Motor neuron (in vitro differentiated cells): Measurements from ENCODE around the gene PRF1. TPM values are rescaled to one million over a fixed set of nuclear protein-coding genes. Genes with fewer than 3 reads are reported as not detected.
A peak's percentile ranks its signal among the peaks of the same experiment; 100 is the strongest.
"Not testable (repeated sequence)": the region's sequence is repeated elsewhere in the genome, so short reads cannot be mapped to it uniquely, and the experiment has no call there.

Experiments used
- ATAC-seq, 8 experiments: fragments of 200-7000 bp; cut with Tn5 transposase; replicated peaks in 6 of 8; 2 replicates each; pipeline ENCODE4 v1.8.0; 2021; ENCODE audit warnings: mild to moderate bottlenecking in 8 of 8, moderate library complexity in 8 of 8
- H3K27ac ChIP-seq, 2 donors: fragments of 250-450 bp; sonication (Bioruptor Pico); 2 replicates each; pipeline ENCODE4 v1.9.0; 2021; ENCODE audit warnings: antibody characterized with exemption in 2 of 2, mild to moderate bottlenecking in 2 of 2, moderate library complexity in 1 of 2
- H3K4me1 ChIP-seq, 2 donors: fragments of 250-450 bp; sonication (Bioruptor Pico); replicated peaks in 1 of 2; 2 replicates each; pipeline ENCODE4 v1.6.1; 2021; ENCODE audit warnings: antibody characterized with exemption in 2 of 2, mild to moderate bottlenecking in 2 of 2, moderate library complexity in 1 of 2
- H3K4me3 ChIP-seq, 5 donors: fragments of 250-450 bp; sonication (Bioruptor Pico); 2 replicates each; pipeline ENCODE4 v1.9.0; 2021; ENCODE audit warnings: antibody characterized with exemption in 5 of 5, mild to moderate bottlenecking in 5 of 5, moderate library complexity in 4 of 5
- WGBS, 10 experiments: fragments of 450-650 bp; shearing (Covaris generic); methylation state at CpG; one replicate each; pipeline ENCODE4 v1.0.0; 2022; 5-methylcytosine and 5-hydroxymethylcytosine counted together
- in situ Hi-C, 9 experiments: fragments of 400-800 bp; cut with MboI; loops; one replicate each; pipeline ENCODE4 v1.15.0; 2021; ENCODE audit warnings: low sequenced_read_pairs in 9 of 9, low pct_unique_long_range_greater_than_20kb in 2 of 9; ENCODE audit not compliant: unreplicated experiment in 9 of 9
- total RNA-seq, 8 experiments: library from RNA; unstranded; fragments of 300-600 nt; gene quantifications; 2 replicates each; pipeline versions ENCODE4 v1.2.3 to v1.2.4, GENCODE V29; 2022

Gene PRF1
- total RNA-seq, 8 experiments from 2014 or later, result 0.05 to 0.45 (median 0.42) TPM; not detected in 3

GRCh38 chr10:70588859-70589570 is 13.5 kb downstream of the PRF1 start:
- peak in 2 of 8 experiments; percentile 18 to 45 for ATAC-seq
- peaks cover 6 to 18% of the 10 kb centered on the region in 2 donors for H3K4me1 ChIP-seq
- in situ Hi-C loops, result no loop called here
- no peak overlapping the region for H3K4me3 ChIP-seq
- 30 to 100% (median 70%) methylated on average over 1 to 7 of the region's 10 CpGs; no CpG with 5 or more reads in 1 of the 10 experiments for WGBS, 10 experiments
- H3K27ac ChIP-seq, result no peak overlapping the region

GRCh38 chr10:70588255-70588654 is 14.3 kb downstream of the PRF1 start:
- in situ Hi-C loops, result no loop called here
- WGBS, 10 experiments, result 20 to 80% (median 43%) methylated on average over 1 to 6 of the region's 6 CpGs; no CpG with 5 or more reads in 1 of the 10 experiments
- no peak for ATAC-seq
- H3K4me3 ChIP-seq, result no peak overlapping the region
- peaks cover 6 to 22% of the 10 kb centered on the region in 2 donors for H3K4me1 ChIP-seq
- H3K27ac ChIP-seq, result no peak overlapping the region

GRCh38 chr10:70587045-70587658 is 15.4 kb downstream of the PRF1 start:
- WGBS, 10 experiments, result 55 to 91% (median 73%) methylated on average over 3 to 8 of the region's 8 CpGs

GRCh38 chr10:70586348-70586930 is 16.1 kb downstream of the PRF1 start:
- H3K27ac ChIP-seq, result no peak overlapping the region
- no peak overlapping the region for H3K4me3 ChIP-seq
- in situ Hi-C loops, result no loop called here
- peaks cover 6 to 23% of the 10 kb centered on the region in 2 donors for H3K4me1 ChIP-seq
- 0 to 100% (median 83%) methylated on average over 1 to 8 of the region's 8 CpGs; no CpG with 5 or more reads in 3 of the 10 experiments for WGBS, 10 experiments
- ATAC-seq, result no peak

More at GRCh38 chr10:70587045-70587658, 15.4 kb downstream of the PRF1 start:
- H3K4me1 ChIP-seq, result peaks cover 6 to 23% of the 10 kb centered on the region in 2 donors
- ATAC-seq, result no peak
- in situ Hi-C loops, result no loop called here
- no peak overlapping the region for H3K27ac ChIP-seq
- no peak overlapping the region for H3K4me3 ChIP-seq

- H3K4me1 ChIP-seq, result peaks cover 6 to 23% of the 10 kb centered on the region in 2 donors
- in situ Hi-C loops, result no loop called here
- no peak overlapping the region for H3K27ac ChIP-seq
- peak in 5 of 8 experiments; percentile 5 to 41 (median 19) for ATAC-seq
- 17 to 100% (median 79%) methylated on average over 1 to 6 of the region's 8 CpGs; no CpG with 5 or more reads in 4 of the 10 experiments for WGBS, 10 experiments
- no peak overlapping the region for H3K4me3 ChIP-seq
These were observed 16.9 kb downstream of the PRF1 start for GRCh38 chr10:70585578-70586169.

GRCh38 chr10:70584909-70585544 is 17.5 kb downstream of the PRF1 start:
- H3K4me3 ChIP-seq, result no peak overlapping the region
- ATAC-seq, result peak; percentile 54 to 100 (median 100)
- in situ Hi-C loops, result no loop called here
- H3K27ac ChIP-seq, result no peak overlapping the region
- WGBS, 10 experiments, result 0 to 80% (median 20%) methylated on average over 1 to 6 of the region's 7 CpGs; no CpG with 5 or more reads in 2 of the 10 experiments
- H3K4me1 ChIP-seq, result peaks cover 6 to 23% of the 10 kb centered on the region in 2 donors

GRCh38 chr10:70584366-70584765 is 18.2 kb downstream of the PRF1 start:
- no peak for ATAC-seq
- Histone ChIP-seq H3K4me1 (peaks cover 6 to 23% of the 10 kb centered on the region in 2 donors), H3K27ac (peak overlapping the region in 1 of 2 donors; percentile 0), H3K4me3 (no peak overlapping the region)
- WGBS, 10 experiments, result 67 to 100% (median 83%) methylated on average over 4 to 10 of the region's 11 CpGs; no CpG with 5 or more reads in 3 of the 10 experiments
- in situ Hi-C loops, result no loop called here

- Histone ChIP-seq H3K27ac (no peak overlapping the region), H3K4me1 (peaks cover 6 to 23% of the 10 kb centered on the region in 2 donors), H3K4me3 (no peak overlapping the region)
- in situ Hi-C loops, result no loop called here
- WGBS, 10 experiments, result 17 to 74% (median 50%) methylated on average over 1 to 2 of the region's 2 CpGs; no CpG with 5 or more reads in 5 of the 10 experiments
- ATAC-seq, result no peak
These were observed 18.9 kb downstream of the PRF1 start for GRCh38 chr10:70583669-70584037.

- Histone ChIP-seq H3K4me1 (peaks cover 6 to 23% of the 10 kb centered on the region in 2 donors), H3K4me3 (no peak overlapping the region), H3K27ac (no peak overlapping the region)
- no peak for ATAC-seq
- 17 to 100% (median 85%) methylated on average over 1 to 8 of the region's 19 CpGs; no CpG with 5 or more reads in 2 of the 10 experiments for WGBS, 10 experiments
- in situ Hi-C loops, result no loop called here
These were observed 19.5 kb downstream of the PRF1 start for GRCh38 chr10:70582793-70583668.

GRCh38 chr10:70581176-70581575 is 21.4 kb downstream of the PRF1 start:
- ATAC-seq, H3K27ac ChIP-seq, H3K4me3 ChIP-seq, in situ Hi-C loops: not testable (repeated sequence)
- 72 to 100% (median 94%) methylated on average over 3 to 5 of the region's 5 CpGs for WGBS, 10 experiments
- peaks cover 6 to 21% of the 10 kb centered on the region in 2 donors for H3K4me1 ChIP-seq

GRCh38 chr10:70579234-70580002 is 23.1 kb downstream of the PRF1 start:
- 59 to 100% (median 93%) methylated on average over 1 to 3 of the region's 3 CpGs; no CpG with 5 or more reads in 1 of the 10 experiments for WGBS, 10 experiments
- in situ Hi-C loops, result no loop called here
- H3K4me3 ChIP-seq, result no peak overlapping the region
- ATAC-seq, result no peak
- peaks cover 0 to 16% of the 10 kb centered on the region in 2 donors for H3K4me1 ChIP-seq
- H3K27ac ChIP-seq, result no peak overlapping the region
